Measurements from ENCODE around the gene NME7.

NME7 gene

GRCh38 chr1:169250022-169250421 is 117.6 kb downstream of the NME7 start:
- DNase-seq (ENCODE audit: low read depth) = no peak
- no peak overlapping the region for H3K4me3 ChIP-seq (ENCODE audit: low read depth, low read length)

- no peak for DNase-seq (ENCODE audit: low read depth)
- H3K4me3 ChIP-seq (ENCODE audit: low read depth, low read length) = no peak overlapping the region
Observed at GRCh38 chr1:169249611-169250010, 118.0 kb downstream of the NME7 start.

- no peak for DNase-seq (ENCODE audit: low read depth)
- H3K4me3 ChIP-seq (ENCODE audit: low read depth, low read length) = no peak overlapping the region
Observed at GRCh38 chr1:169245706-169246105, 121.9 kb downstream of the NME7 start.

GRCh38 chr1:169240449-169241232 is 127.0 kb downstream of the NME7 start:
- DNase-seq (ENCODE audit: low read depth) = no peak

GRCh38 chr1:169236880-169237279 is 130.7 kb downstream of the NME7 start:
- no peak overlapping the region for H3K4me3 ChIP-seq (ENCODE audit: low read depth, low read length)
- no peak for DNase-seq (ENCODE audit: low read depth)

More at GRCh38 chr1:169240449-169241232, 127.0 kb downstream of the NME7 start:
- no peak overlapping the region for H3K4me3 ChIP-seq (ENCODE audit: low read depth, low read length)

GRCh38 chr1:169236143-169236542 is 131.5 kb downstream of the NME7 start:
- no peak for DNase-seq (ENCODE audit: low read depth)
- no peak overlapping the region for H3K4me3 ChIP-seq (ENCODE audit: low read depth, low read length)

- no peak for DNase-seq (ENCODE audit: low read depth)
- no peak overlapping the region for H3K4me3 ChIP-seq (ENCODE audit: low read depth, low read length)
Observed at GRCh38 chr1:169235568-169235967, 132.0 kb downstream of the NME7 start.

GRCh38 chr1:169234780-169235179 is 132.8 kb downstream of the NME7 start:
- DNase-seq (ENCODE audit: low read depth) = no peak
- H3K4me3 ChIP-seq (ENCODE audit: low read depth, low read length) = no peak overlapping the region

- H3K4me3 ChIP-seq (ENCODE audit: low read depth, low read length) = no peak overlapping the region
- no peak for DNase-seq (ENCODE audit: low read depth)
Observed at GRCh38 chr1:169217636-169218035, 150.0 kb downstream of the NME7 start.

GRCh38 chr1:169214598-169214997 is 153.0 kb downstream of the NME7 start:
- H3K4me3 ChIP-seq (ENCODE audit: low read depth, low read length) = no peak overlapping the region

GRCh38 chr1:169212088-169212487 is 155.5 kb downstream of the NME7 start:
- DNase-seq (ENCODE audit: low read depth) = no peak
- H3K4me3 ChIP-seq (ENCODE audit: low read depth, low read length) = no peak overlapping the region

More at GRCh38 chr1:169214598-169214997, 153.0 kb downstream of the NME7 start:
- no peak for DNase-seq (ENCODE audit: low read depth)

GRCh38 chr1:169207797-169208520 is 159.6 kb downstream of the NME7 start:
- no peak for DNase-seq (ENCODE audit: low read depth)
- no peak overlapping the region for H3K4me3 ChIP-seq (ENCODE audit: low read depth, low read length)

- DNase-seq (ENCODE audit: low read depth) = no peak
- no peak overlapping the region for H3K4me3 ChIP-seq (ENCODE audit: low read depth, low read length)
Observed at GRCh38 chr1:169204157-169204556, 163.4 kb downstream of the NME7 start.

- DNase-seq (ENCODE audit: low read depth) = no peak
- no peak overlapping the region for H3K4me3 ChIP-seq (ENCODE audit: low read depth, low read length)
Observed at GRCh38 chr1:169202791-169203665, 164.6 kb downstream of the NME7 start.

GRCh38 chr1:169201084-169201619 is 166.4 kb downstream of the NME7 start:
- H3K4me3 ChIP-seq (ENCODE audit: low read depth, low read length) = no peak overlapping the region
- DNase-seq (ENCODE audit: low read depth) = peak; percentile 1

- no peak for DNase-seq (ENCODE audit: low read depth)
- no peak overlapping the region for H3K4me3 ChIP-seq (ENCODE audit: low read depth, low read length)
Observed at GRCh38 chr1:169200319-169200718, 167.3 kb downstream of the NME7 start.

- no peak overlapping the region for H3K4me3 ChIP-seq (ENCODE audit: low read depth, low read length)
- DNase-seq (ENCODE audit: low read depth) = no peak
Observed at GRCh38 chr1:169196581-169196980, 171.0 kb downstream of the NME7 start.

- no peak for DNase-seq (ENCODE audit: low read depth)
- no peak overlapping the region for H3K4me3 ChIP-seq (ENCODE audit: low read depth, low read length)
Observed at GRCh38 chr1:169196161-169196560, 171.4 kb downstream of the NME7 start.

- no peak overlapping the region for H3K4me3 ChIP-seq (ENCODE audit: low read depth, low read length)
- no peak for DNase-seq (ENCODE audit: low read depth)
Observed at GRCh38 chr1:169193191-169193850, 174.3 kb downstream of the NME7 start.
